Measurements from ENCODE around the gene IGIP. TPM values are rescaled to one million over a fixed set of nuclear protein-coding genes. Genes with fewer than 3 reads are reported as not detected.

Gene IGIP
- total and polyA plus RNA-seq, 2 donors from 2014 or later = 13.2 to 15.5 TPM

- no peak overlapping the region for H3K4me3 ChIP-seq (ENCODE audit: low read length in 3 of 3)
- no peak overlapping the region for H3K9ac ChIP-seq (ENCODE audit: low read length in 3 of 3)
- intact Hi-C loops (cut with DNase I) = no loop called here
- no peak for TF ChIP-seq CTCF (IDR thresholded peaks at IDR 0.05; ENCODE audit: borderline replicate concordance, extremely low read depth, insufficient read depth)
- no peaks in the 10 kb centered on the region for H3K36me3 ChIP-seq (ENCODE audit: control insufficient read depth in 2 of 3, insufficient read depth in 3 of 3, low read length in 3 of 3)
- DNase-seq = peak in 1 of 5 donors; percentile 83
- H3K27me3 ChIP-seq (ENCODE audit: control insufficient read depth, insufficient read depth, low read length) = no peaks in the 10 kb centered on the region
- H3K4me1 ChIP-seq (ENCODE audit: control insufficient read depth in 2 of 3, insufficient read depth in 2 of 3, low read depth in 1 of 3, low read length in 3 of 3) = peaks cover 0 to 10% (median 2%) of the 10 kb centered on the region in 3 donors
- no peak overlapping the region for H3K27ac ChIP-seq (ENCODE audit: low read depth in 2 of 2, low read length in 2 of 2)
- no peak for FAIRE-seq
- no peaks in the 10 kb centered on the region for H3K9me3 ChIP-seq (ENCODE audit: control insufficient read depth in 2 of 3, insufficient read depth in 1 of 3, low read length in 3 of 3)
These were observed 6.3 kb downstream of the IGIP start for GRCh38 chr5:140131967-140132409.

- no peak overlapping the region for H3K4me3 ChIP-seq (ENCODE audit: low read length in 3 of 3)
- H3K27me3 ChIP-seq (ENCODE audit: control insufficient read depth, insufficient read depth, low read length) = no peaks in the 10 kb centered on the region
- intact Hi-C loops (cut with DNase I) = no loop called here
- H3K27ac ChIP-seq (ENCODE audit: low read depth in 2 of 2, low read length in 2 of 2) = no peak overlapping the region
- H3K36me3 ChIP-seq (ENCODE audit: control insufficient read depth in 2 of 3, insufficient read depth in 3 of 3, low read length in 3 of 3) = no peaks in the 10 kb centered on the region
- H3K4me1 ChIP-seq (ENCODE audit: control insufficient read depth in 2 of 3, insufficient read depth in 2 of 3, low read depth in 1 of 3, low read length in 3 of 3) = peaks cover 0 to 10% (median 9%) of the 10 kb centered on the region in 3 donors
- DNase-seq (no peak), FAIRE-seq (no peak)
- TF ChIP-seq CTCF (IDR thresholded peaks at IDR 0.05; ENCODE audit: borderline replicate concordance, extremely low read depth, insufficient read depth) = no peak
- no peaks in the 10 kb centered on the region for H3K9me3 ChIP-seq (ENCODE audit: control insufficient read depth in 2 of 3, insufficient read depth in 1 of 3, low read length in 3 of 3)
- no peak overlapping the region for H3K9ac ChIP-seq (ENCODE audit: low read length in 3 of 3)
These were observed 7.9 kb downstream of the IGIP start for GRCh38 chr5:140133514-140134167.

GRCh38 chr5:140134277-140134935 lies 8.7 kb downstream of the IGIP start:
- no peak overlapping the region for H3K27ac ChIP-seq (ENCODE audit: low read depth in 2 of 2, low read length in 2 of 2)
- no peaks in the 10 kb centered on the region for H3K36me3 ChIP-seq (ENCODE audit: control insufficient read depth in 2 of 3, insufficient read depth in 3 of 3, low read length in 3 of 3)
- H3K4me3 ChIP-seq (ENCODE audit: low read length in 3 of 3) = no peak overlapping the region
- peaks cover 0 to 10% (median 9%) of the 10 kb centered on the region in 3 donors for H3K4me1 ChIP-seq (ENCODE audit: control insufficient read depth in 2 of 3, insufficient read depth in 2 of 3, low read depth in 1 of 3, low read length in 3 of 3)
- TF ChIP-seq CTCF (IDR thresholded peaks at IDR 0.05; ENCODE audit: borderline replicate concordance, extremely low read depth, insufficient read depth) = no peak
- intact Hi-C loops (cut with DNase I) = no loop called here
- no peaks in the 10 kb centered on the region for H3K27me3 ChIP-seq (ENCODE audit: control insufficient read depth, insufficient read depth, low read length)
- no peaks in the 10 kb centered on the region for H3K9me3 ChIP-seq (ENCODE audit: control insufficient read depth in 2 of 3, insufficient read depth in 1 of 3, low read length in 3 of 3)
- DNase-seq (no peak), FAIRE-seq (no peak)
- H3K9ac ChIP-seq (ENCODE audit: low read length in 3 of 3) = no peak overlapping the region
